IMR-90 (cell line): ENCODE results near the gene MTMR3. TPM values are rescaled to one million over a fixed set of nuclear protein-coding genes. Genes with fewer than 3 reads are reported as not detected.

Experiments
- ATAC-seq: fragments of 200-7000 bp; cut with Tn5 transposase; 2 replicates; pipeline ENCODE4 v1.9.1; 2020; ENCODE audit warnings: low read depth, mild to moderate bottlenecking, moderate library complexity
- BruUV-seq: library from RNA; stranded (reverse); fragments of 400-500 nt; replicated peaks from 2 replicates; lab custom pipeline; 2021; lab: Mats Ljungman, UMichigan
- CTCF ChIA-PET: fragments of 300-600 bp; formaldehyde crosslinking; extraction: SDS; loops from one replicate; lab custom pipeline; 2021; ENCODE audit warnings: antibody characterized with exemption; lab: Yijun Ruan, JAX
- POLR2A ChIA-PET: fragments of 300-600 bp; sonication (Branson Sonifier 250); formaldehyde crosslinking; loops from one replicate; lab custom pipeline; 2022; ENCODE audit warnings: antibody characterized with exemption; ENCODE audit not compliant: unreplicated experiment; lab: Charles Lee
- DNase-seq: peaks from one replicate; pipeline ENCODE4 v3.0.0; 2013
- H2AFZ ChIP-seq: replicated peaks from 2 replicates; pipeline ENCODE3; 2013; ENCODE audit warnings: low read length, mild to moderate bottlenecking; ENCODE audit not compliant: poor library complexity
- H2AK5ac ChIP-seq: 2 replicates; pipeline ENCODE4 v1.6.1; 2013; ENCODE audit warnings: low read depth, low read length, inconsistent platforms
- H2AK9ac ChIP-seq: replicated peaks from 2 replicates; pipeline ENCODE3; 2013; ENCODE audit warnings: mild to moderate bottlenecking, low read depth, low read length, moderate library complexity; ENCODE audit not compliant: poor library complexity
- H2BK120ac ChIP-seq: 2 replicates; pipeline ENCODE4 v1.6.1; 2013; ENCODE audit warnings: low read depth, low read length, inconsistent platforms
- H2BK15ac ChIP-seq: 3 replicates; pipeline ENCODE4 v1.6.1; 2013; ENCODE audit warnings: low read depth, low read length, inconsistent platforms
- H2BK20ac ChIP-seq: 2 replicates; pipeline ENCODE4 v1.6.1; 2013; ENCODE audit warnings: low read depth, mild to moderate bottlenecking, inconsistent platforms, low read length, moderate library complexity
- H2BK5ac ChIP-seq: 2 replicates; pipeline ENCODE4 v1.6.1; 2013; ENCODE audit warnings: mild to moderate bottlenecking, low read depth, low read length, inconsistent platforms; ENCODE audit not compliant: poor library complexity, severe bottlenecking
- H3K14ac ChIP-seq: replicated peaks from 2 replicates; pipeline ENCODE4 v1.6.1; 2013; ENCODE audit warnings: low read depth, low read length, inconsistent platforms
- H3K18ac ChIP-seq: 2 replicates; pipeline ENCODE4 v1.6.1; 2013; ENCODE audit warnings: low read depth, low read length, control low read depth
- H3K23ac ChIP-seq: 2 replicates; pipeline ENCODE4 v1.6.1; 2013; ENCODE audit warnings: low read depth, low read length, inconsistent platforms
- H3K27ac ChIP-seq: 2 replicates; pipeline ENCODE4 v1.5.1; 2013; ENCODE audit warnings: mild to moderate bottlenecking, control low read depth, low read length; ENCODE audit not compliant: insufficient read depth
- H3K27me3 ChIP-seq: 2 replicates; pipeline ENCODE4 v1.6.1; 2013; ENCODE audit warnings: low read length; ENCODE audit not compliant: control insufficient read depth, insufficient read depth
- H3K36me3 ChIP-seq: 2 replicates; pipeline ENCODE4 v1.6.1; 2013; ENCODE audit warnings: low read length, mixed read lengths; ENCODE audit not compliant: control insufficient read depth, insufficient read depth
- H3K4ac ChIP-seq: 2 replicates; pipeline ENCODE4 v1.6.1; 2013; ENCODE audit warnings: low read depth, low read length, inconsistent platforms
- H3K4me1 ChIP-seq: 2 replicates; pipeline ENCODE4 v1.6.1; 2013; ENCODE audit warnings: low read length, mixed read lengths; ENCODE audit not compliant: control insufficient read depth, insufficient read depth
- H3K4me2 ChIP-seq: 2 replicates; pipeline ENCODE4 v1.6.1; 2013; ENCODE audit warnings: low read depth, mild to moderate bottlenecking, control low read depth, low read length, moderate library complexity
- H3K4me3 ChIP-seq: 2 replicates; pipeline ENCODE4 v1.5.1; 2013; ENCODE audit warnings: low read depth, mild to moderate bottlenecking, control low read depth, low read length, moderate library complexity; ENCODE audit not compliant: insufficient read depth
- H3K56ac ChIP-seq: 2 replicates; pipeline ENCODE4 v1.6.1; 2013; ENCODE audit warnings: low read length, inconsistent platforms; ENCODE audit not compliant: insufficient read depth; ENCODE audit errors: extremely low read depth
- H3K79me1 ChIP-seq, 2 experiments: 2 replicates each; pipeline ENCODE4 v1.6.1; 2013; ENCODE audit warnings: low read length in 2 of 2, inconsistent platforms in 1 of 2, low read depth in 1 of 2
- H3K9ac ChIP-seq: 2 replicates; pipeline ENCODE4 v1.6.1; 2013; ENCODE audit warnings: low read depth, low read length, control low read depth
- H3K9me1 ChIP-seq: 2 replicates; pipeline ENCODE4 v1.6.1; 2013; ENCODE audit warnings: low read length, inconsistent platforms; ENCODE audit not compliant: insufficient read depth
- H3K9me3 ChIP-seq: 2 replicates; pipeline ENCODE4 v1.6.1; 2013; ENCODE audit warnings: low read length; ENCODE audit not compliant: control insufficient read depth, insufficient read depth
- H4K20me1 ChIP-seq: 2 replicates; pipeline ENCODE4 v1.6.1; 2013; ENCODE audit warnings: low read length, inconsistent platforms; ENCODE audit not compliant: insufficient read depth
- H4K5ac ChIP-seq: 2 replicates; pipeline ENCODE4 v1.6.1; 2013; ENCODE audit warnings: mild to moderate bottlenecking, low read depth, low read length, control low read depth
- H4K8ac ChIP-seq, 2 experiments: 2 replicates each; pipeline ENCODE4 v1.6.1; 2013; ENCODE audit warnings: low read depth in 2 of 2, low read length in 2 of 2, control low read depth in 1 of 2, inconsistent platforms in 1 of 2
- H4K91ac ChIP-seq: 2 replicates; pipeline ENCODE4 v1.6.1; 2013; ENCODE audit warnings: low read depth, low read length, inconsistent platforms; ENCODE audit not compliant: insufficient read depth
- CEBPB ChIP-seq: IDR thresholded peaks from 2 replicates; pipeline ENCODE4 v1.6.1; 2012; ENCODE audit warnings: low read depth, low read length, improper control_type of control experiment
- CHD1 ChIP-seq: IDR thresholded peaks from 2 replicates; pipeline ENCODE4 v1.6.1; 2012; ENCODE audit warnings: low read depth, low read length, improper control_type of control experiment
- ELK1 ChIP-seq: fragments of 150-350 bp; IDR thresholded peaks from 2 replicates; pipeline ENCODE4 v1.6.1; 2016; ENCODE audit warnings: low read depth, mild to moderate bottlenecking, low read length, moderate library complexity, borderline replicate concordance
- FOS ChIP-seq: fragments of 150-350 bp; IDR thresholded peaks from 2 replicates; pipeline ENCODE4 v1.6.1; 2016; ENCODE audit warnings: low read depth, low read length
- POLR2A ChIP-seq: IDR thresholded peaks from 2 replicates; pipeline ENCODE4 v1.6.1; 2012; ENCODE audit warnings: mild to moderate bottlenecking, low read depth, low read length
- RAD21 ChIP-seq: IDR thresholded peaks from 2 replicates; pipeline ENCODE4 v1.6.1; 2012; ENCODE audit warnings: low read length, improper control_type of control experiment
- RCOR1 ChIP-seq: IDR thresholded peaks from 2 replicates; pipeline ENCODE4 v1.6.1; 2012; ENCODE audit warnings: mild to moderate bottlenecking, low read length, improper control_type of control experiment; ENCODE audit not compliant: insufficient replicate concordance
- WGBS, 2 experiments: methylation state at CpG; one replicate each; pipeline versions ENCODE4 v1.1.5 to v1.1.7; 2013; ENCODE audit warnings: missing lambda C conversion rate in 2 of 2; ENCODE audit not compliant: insufficient read length in 1 of 2; ENCODE audit errors: extremely low coverage in 2 of 2; 5-methylcytosine and 5-hydroxymethylcytosine counted together
- dilution Hi-C: fragments of 300-500 bp; cut with HindIII; formaldehyde crosslinking; loops from one replicate; pipeline ENCODE4 v1.14.3; 2018; ENCODE audit warnings: low sequenced_read_pairs; ENCODE audit not compliant: unreplicated experiment
- in situ Hi-C: fragments of 300-500 bp; cut with MboI; formaldehyde crosslinking; loops from 3 replicates; pipeline ENCODE4 v1.14.3; 2019; ENCODE audit warnings: low sequenced_read_pairs, inconsistent platforms, mixed read lengths
- intact Hi-C: fragments of 100-400 bp; cut with micrococcal nuclease; formaldehyde crosslinking; loops from 2 replicates; pipeline ENCODE4 v1.10.0; 2022
- polyA plus RNA-seq, 3 experiments: library from polyadenylated mRNA; depleted of rRNA; stranded (reverse); fragments of >200 nt; gene quantifications; 2 replicates each; pipeline ENCODE4 v1.2.3, GENCODE V29; 2012; ENCODE audit warnings: low replicate concordance in 1 of 3
- total RNA-seq: library from RNA; depleted of rRNA; stranded (reverse); fragments of >200 nt; gene quantifications from 2 replicates; pipeline ENCODE4 v1.2.3, GENCODE V29; 2012

MTMR3 gene
- total and polyA plus RNA-seq, 2 of the 4 experiments (the other 2 are of a cell fraction): 21.3 to 29.4 TPM

GRCh38 chr22:30026756-30027155 lies 143.8 kb downstream of the MTMR3 start:
- dilution Hi-C loops: loop anchor here (25.0 kb wide), 1 partner anchor 339 kb away; no protein-coding TSS in a partner anchor

More at GRCh38 chr22:30026756-30027155, 143.8 kb downstream of the MTMR3 start:
- Histone ChIP-seq H4K8ac (no peak overlapping the region), H3K4me1 (peaks cover 9% of the 10 kb centered on the region), H2AK5ac (no peak overlapping the region), H2AFZ (no peak overlapping the region), H4K20me1 (0 out of 2 replicates have a peak, but pooled peaks cover 4% of the 10 kb centered on the region), H3K18ac (no peak overlapping the region), H3K4me3 (no peak overlapping the region), H2BK120ac (no peak overlapping the region), H2BK5ac (no peak overlapping the region), H3K4ac (no peak overlapping the region), H3K9me3 (no peaks in the 10 kb centered on the region), H3K36me3 (peaks cover 56% of the 10 kb centered on the region), H3K23ac (no peak overlapping the region), H3K9ac (no peak overlapping the region), H3K9me1 (peaks cover 37% of the 10 kb centered on the region), H3K79me1 (peaks cover 0 to 33% of the 10 kb centered on the region in 2 experiments; a peak in 2 of 4 replicates), H3K27ac (no peak overlapping the region), H3K14ac (no peak overlapping the region), H4K91ac (no peak overlapping the region), H4K5ac (no peak overlapping the region), H2BK15ac (no peak overlapping the region), H3K27me3 (no peaks in the 10 kb centered on the region), H2AK9ac (no peak overlapping the region), H3K56ac (no peak overlapping the region), H2BK20ac (no peak overlapping the region), H3K4me2 (no peak overlapping the region)
- TF ChIP-seq CEBPB (no peak), CHD1 (no peak), FOS (no peak), POLR2A (no peak), RCOR1 (no peak), ELK1 (no peak), RAD21 (no peak)
- CTCF ChIA-PET: no interaction called here
- BruUV-seq: no TSS peak
- ATAC-seq: no peak
- intact Hi-C loops (no loop called here), in situ Hi-C loops (no loop called here)
- DNase-seq: no peak
- POLR2A ChIA-PET: no interaction called here
- no CpG with 5 or more reads among the region's 2 CpGs for WGBS, 2 experiments
